Skin of body (tissue), 2 donors: ENCODE data around the gene PSEN1. TPM values are rescaled to one million over a fixed set of nuclear protein-coding genes. Genes with fewer than 3 reads are reported as not detected.

ENCODE experiments used
- DNase-seq: peaks from one replicate; lab custom pipeline; 2025; lab: John Stamatoyannopoulos, UW
- total RNA-seq: library from RNA; depleted of rRNA; stranded (reverse); fragments of >200 nt; gene quantifications from one replicate; pipeline ENCODE4 v1.2.3, GENCODE V29; 2014

Gene PSEN1
- total RNA-seq, 1 donor from 2014 or later: 43.5 TPM

DNA sequence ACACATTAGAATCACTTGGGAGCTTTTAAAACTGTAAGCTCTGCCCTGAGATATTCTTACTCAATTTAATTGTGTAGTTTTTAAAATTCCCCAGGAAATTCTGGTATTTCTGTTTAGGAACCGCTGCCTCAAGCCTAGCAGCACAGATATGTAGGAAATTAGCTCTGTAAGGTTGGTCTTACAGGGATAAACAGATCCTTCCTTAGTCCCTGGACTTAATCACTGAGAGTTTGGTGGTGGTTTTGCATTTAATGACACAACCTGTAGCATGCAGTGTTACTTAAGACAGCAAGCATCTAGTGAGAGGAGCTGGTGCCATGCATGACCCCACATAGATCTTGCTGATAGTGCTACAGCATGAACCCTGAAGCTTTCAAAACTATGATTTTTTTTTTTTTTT is 81.1 kb downstream of the PSEN1 start:
- DNase-seq: no peak

DNA sequence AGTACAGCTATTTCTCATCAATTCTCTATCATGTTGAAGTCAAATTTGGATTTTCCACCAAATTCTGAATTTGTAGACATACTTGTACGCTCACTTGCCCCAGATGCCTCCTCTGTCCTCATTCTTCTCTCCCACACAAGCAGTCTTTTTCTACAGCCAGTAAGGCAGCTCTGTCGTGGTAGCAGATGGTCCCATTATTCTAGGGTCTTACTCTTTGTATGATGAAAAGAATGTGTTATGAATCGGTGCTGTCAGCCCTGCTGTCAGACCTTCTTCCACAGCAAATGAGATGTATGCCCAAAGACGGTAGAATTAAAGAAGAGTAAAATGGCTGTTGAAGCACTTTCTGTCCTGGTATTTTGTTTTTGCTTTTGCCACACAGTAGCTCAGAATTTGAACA is 83.8 kb downstream of the PSEN1 start:
- no peak for DNase-seq

DNA sequence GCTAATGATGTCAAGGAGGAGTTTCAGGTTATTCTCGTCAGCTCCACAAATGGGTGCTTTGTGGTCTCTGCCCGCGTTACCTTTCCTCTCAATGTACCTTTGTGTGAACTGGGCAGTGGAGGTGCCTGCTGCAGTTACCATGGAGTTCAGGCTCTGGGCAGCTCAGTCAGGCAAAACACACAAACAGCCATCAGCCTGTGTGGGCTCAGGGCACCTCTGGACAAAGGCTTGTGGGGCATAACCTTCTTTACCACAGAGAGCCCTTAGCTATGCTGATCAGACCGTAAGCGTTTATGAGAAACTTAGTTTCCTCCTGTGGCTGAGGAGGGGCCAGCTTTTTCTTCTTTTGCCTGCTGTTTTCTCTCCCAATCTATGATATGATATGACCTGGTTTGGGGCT is 84.3 kb downstream of the PSEN1 start:
- DNase-seq: no peak

DNA sequence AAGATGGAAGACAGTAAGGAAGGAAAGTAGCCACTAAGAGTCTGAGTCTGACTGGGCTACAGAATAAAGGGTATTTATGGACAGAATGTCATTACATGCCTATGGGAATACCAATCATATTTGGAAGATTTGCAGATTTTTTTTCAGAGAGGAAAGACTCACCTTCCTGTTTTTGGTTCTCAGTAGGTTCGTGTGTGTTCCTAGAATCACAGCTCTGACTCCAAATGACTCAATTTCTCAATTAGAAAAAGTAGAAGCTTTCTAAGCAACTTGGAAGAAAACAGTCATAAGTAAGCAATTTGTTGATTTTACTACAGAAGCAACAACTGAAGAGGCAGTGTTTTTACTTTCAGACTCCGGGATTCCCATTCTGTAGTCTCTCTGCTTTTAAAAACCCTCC is 85.6 kb downstream of the PSEN1 start:
- DNase-seq: no peak

DNA sequence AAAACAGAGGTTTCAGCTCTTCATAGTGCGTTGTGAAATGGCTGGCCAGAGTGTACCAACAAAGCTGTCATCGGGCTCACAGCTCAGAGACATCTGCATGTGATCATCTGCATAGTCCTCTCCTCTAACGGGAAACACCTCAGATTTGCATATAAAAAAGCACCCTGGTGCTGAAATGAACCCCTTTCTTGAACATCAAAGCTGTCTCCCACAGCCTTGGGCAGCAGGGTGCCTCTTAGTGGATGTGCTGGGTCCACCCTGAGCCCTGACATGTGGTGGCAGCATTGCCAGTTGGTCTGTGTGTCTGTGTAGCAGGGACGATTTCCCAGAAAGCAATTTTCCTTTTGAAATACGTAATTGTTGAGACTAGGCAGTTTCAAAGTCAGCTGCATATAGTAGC is 86.7 kb downstream of the PSEN1 start:
- DNase-seq: peak; percentile 25

DNA sequence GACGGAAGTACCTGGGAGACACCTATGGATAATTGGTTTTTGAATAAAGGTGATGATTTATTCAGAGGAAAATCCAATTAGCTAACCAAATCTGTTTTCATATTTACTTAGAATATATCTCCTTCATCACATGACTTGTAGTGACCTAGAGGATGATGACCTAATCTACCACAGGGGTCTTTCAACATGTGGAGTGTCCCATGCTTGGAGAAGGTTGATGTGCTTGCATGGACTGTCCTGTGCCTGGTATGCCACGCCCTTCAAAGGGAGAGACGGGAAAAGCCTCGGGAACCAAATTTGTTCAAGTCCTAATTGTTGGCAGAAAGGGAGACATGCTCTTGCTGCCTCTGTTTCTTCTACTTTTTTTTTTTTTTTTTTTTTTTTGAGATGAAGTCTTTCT is 89.2 kb downstream of the PSEN1 start:
- DNase-seq: no peak

DNA sequence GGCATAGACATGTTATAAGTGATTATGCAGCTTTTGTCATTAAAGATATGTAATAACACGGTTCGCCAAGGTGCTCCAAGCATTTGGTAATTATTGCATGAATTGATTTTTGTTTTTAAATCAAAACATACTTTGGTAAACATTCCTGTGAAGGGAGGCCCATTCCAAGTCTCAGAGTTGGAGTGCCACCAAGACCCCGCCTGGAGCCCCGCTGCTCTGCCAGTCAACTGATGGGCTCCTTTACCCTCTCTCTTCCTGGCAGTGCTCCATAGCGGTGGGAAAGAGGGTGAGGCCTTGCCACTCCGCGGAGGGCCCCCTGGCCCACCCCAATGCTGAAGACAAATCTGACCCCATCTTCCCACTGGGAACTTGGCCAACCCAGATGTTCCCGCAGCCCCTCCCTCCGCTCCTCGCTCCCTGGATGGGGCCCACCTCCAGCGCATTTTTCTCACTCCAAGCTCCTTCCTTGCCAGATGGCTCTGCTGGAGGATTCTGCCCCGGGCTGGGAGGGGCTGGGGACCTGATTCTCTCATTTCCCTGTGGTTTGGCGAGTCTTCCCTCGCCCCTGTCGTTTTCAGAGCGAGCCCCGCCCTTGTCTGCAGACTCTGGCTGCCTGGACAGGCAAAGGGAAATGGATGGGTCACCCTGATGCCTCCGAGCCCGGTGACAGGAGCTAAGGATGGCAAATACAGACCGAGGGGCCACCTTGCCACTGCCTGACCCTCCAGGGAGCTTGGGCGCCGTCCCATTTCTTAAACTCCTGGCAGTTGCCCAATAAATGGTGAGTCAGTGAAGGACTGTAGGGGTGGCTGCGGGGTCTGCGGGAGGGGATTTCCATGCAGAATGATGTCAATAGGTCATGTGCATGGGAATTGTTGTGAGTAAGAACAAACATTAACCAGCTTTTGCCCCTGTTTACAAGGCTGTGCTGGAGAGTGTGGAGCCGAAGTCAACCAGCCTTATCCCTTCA is 91.8 kb downstream of the PSEN1 start:
- DNase-seq: peak; percentile 26

DNA sequence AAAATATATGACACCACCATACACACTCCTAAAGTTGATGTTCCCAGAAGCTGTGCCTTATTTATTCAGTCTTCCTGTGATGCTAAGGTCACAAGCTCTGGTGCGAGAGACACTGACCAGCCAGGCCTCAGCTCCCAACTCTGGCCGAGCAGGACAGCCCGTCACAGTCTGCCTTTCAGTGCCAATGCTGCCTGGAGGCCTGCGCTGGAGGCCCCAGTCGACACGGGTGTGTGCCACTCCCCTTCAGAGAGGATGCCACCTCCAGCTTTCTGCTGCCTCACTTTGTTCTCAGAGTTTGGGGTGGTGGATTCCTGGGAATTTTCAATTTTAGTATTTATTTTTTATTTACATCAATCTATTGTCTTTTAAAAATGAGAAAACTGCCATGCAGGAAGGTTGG is 93.7 kb downstream of the PSEN1 start:
- DNase-seq: no peak

DNA sequence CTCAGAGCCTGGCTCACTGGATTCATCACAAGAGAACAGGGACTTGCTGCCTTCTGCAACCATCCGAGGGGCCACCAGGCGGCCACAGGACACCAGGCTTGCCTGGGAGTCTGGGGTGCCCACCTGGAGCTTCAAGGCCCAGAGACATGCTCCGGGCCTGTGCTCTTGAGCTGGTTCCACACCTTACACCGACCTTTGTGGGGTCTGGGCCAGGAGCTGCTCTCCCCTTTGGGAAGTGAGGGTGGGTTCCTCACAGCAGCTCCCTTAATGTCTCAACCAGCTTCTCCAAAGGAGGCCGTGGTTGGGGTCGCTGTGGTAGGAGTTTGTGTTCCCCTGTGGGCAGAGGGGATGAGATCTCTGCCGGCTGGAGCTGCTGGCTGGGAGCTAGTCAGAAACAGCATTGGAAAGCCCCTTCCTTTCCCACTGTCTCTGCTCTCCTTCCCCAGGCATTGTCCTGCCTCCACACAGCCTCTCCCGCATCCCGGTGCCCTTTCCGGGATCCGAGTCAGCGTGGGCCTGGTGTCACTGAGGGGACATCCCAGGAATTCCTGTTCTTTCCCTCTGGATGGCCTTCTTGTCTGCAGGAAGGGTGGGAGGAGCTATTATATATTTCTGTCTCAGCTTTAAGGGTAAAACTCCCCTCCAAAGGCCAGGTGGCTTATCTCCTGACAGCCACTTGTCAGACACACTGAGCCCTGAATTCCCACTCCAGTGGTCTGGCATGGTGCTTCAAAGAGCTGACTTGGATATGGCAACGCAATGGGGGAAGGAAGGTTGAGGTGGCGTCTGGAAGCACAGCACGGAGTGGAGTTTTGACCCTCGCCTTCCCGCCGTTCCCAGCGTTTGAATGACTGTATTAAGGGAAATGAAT is 95.9 kb downstream of the PSEN1 start:
- DNase-seq: no peak

DNA sequence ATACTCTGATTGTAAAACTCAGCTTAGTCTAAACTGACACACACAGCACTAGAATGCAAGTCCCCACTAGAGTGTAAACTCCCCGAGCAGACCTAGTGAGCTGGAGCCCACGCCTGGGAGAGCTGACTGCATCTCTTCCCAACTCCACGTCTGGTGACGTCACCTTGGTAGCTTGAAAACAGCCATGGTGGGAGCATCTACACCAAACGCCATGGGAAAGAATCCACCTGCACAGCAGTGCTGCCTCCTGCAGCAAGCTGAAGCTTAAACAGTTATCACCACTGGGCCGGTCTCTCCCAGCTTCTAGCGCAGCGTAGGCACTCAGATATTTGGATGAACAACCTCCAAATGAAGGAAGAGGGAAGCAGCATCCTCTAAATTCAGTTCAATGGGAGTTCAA is 96.7 kb downstream of the PSEN1 start:
- no peak for DNase-seq

DNA sequence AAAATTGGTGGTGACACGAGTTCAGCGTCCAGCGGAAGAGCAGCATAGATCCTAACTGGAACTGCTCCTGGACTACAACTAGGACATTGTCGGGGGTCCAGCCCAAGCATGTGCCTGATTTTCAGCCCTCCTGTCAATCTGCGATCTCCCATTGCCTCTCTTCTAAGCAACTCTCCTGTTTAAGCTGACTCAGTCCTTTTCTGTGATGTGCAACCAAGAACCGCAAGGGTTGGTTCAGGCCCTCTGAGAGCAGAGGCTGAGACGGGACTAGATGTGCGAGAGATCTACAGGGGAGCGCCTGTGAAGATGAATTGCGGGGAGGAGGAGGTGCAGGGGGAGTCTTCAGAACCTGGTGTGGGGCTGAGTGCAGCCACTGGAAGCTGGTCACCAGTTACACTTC is 97.3 kb downstream of the PSEN1 start:
- no peak for DNase-seq

DNA sequence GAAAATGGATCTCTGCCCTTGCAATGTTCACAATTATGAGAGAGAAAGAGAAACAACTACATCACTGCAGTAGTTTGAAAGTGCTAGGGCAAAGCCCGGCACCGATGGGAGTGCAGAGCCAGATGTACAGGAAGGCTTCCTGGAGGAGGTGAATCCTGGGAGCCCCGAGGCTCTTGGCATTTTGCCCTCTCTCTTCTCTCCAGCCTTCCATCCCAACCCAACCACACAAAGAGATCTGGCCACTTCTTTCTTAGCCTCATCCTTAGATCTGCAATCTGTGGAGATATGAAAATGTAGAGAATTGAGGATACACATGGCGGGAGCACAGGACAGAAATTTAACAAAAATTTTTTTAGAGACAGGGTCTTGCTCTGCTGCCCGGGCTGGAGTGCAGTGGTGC is 97.7 kb downstream of the PSEN1 start:
- DNase-seq: no peak

DNA sequence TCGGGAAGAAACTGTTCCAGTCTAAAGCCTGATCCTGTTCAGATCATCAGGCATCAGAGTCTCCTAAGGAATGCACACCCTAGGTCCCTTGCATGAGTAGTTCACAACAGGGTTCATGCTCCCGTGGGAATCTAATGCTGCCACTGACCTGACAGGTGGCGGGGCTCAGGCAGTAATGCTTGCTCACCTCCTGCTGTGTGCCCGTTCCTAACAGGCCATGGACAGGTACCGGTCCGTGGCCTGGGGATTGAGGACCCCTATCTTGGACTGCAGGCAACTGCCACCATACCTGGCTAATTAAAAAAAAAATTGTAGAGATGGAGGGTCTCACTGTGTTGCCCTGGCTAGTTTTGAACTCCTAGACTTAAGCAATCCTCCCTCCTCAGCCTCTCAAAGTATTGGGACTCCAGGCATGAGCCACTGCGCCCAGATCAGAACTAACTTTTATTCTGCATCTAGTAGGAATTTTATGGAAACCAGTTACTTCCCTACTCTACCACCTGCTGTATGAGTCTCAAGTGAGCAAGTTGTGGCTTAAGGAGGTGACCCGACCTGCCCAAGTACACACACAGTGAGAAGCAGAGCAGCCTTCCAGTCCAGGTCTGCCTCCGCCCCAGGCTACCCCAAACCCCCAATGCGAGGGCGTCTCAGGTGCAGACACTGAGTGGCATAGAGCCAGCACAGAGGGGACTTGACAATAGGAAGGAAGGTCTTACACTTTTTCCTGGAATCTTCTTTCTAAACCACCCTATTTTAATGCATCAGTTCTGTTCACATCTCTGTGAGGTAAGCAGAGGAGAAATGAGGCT is 98.5 kb downstream of the PSEN1 start:
- DNase-seq: no peak

DNA sequence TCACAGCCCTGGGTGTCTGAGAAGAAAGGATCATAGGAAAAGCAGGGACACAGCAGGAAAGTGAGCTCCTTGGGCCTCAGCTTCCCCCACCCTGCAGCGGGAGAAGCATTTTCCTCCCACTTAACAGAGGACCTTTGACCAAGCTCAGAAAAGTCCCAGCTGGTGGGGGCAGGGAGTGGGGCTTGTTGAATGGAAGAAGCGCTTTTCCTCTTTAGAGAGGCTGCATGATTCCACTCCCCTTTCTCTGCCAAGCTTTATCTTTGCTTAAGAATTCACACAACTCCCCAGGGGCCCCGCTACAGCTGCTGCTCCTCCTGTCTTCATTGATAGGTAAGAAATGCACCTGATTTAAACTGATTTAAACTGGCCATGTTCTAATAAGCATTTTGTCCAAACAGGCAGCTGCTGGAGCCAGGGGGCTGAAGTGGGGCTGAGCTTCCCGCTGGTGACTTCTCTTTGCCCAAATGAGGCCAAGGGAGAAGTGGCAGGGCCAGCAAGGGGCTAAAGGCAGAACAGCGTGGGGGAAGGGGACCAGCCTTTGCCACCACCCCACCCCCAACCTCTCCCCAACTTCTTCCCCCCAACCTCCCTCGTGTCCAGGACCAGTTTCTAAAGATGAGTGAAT is 99.3 kb downstream of the PSEN1 start:
- no peak for DNase-seq

DNA sequence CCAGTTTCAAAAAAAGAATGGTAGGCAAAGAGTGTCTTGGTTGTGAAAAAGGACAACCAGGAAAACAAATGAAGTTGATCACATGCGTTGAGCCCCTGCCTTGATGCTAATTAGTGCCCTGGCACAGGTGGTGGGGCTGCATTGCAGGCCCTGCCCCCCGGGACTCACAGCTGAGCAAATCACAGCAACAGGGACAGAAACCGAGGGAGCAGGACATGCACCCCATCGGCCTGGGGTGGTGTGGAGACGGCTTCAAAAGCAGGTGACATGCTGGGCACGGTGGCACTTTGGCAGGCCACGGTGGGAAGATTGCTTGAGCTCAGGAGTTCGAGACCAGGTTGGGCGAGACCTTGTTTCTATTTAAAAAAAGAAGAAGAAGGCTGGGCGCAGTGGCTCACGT is 99.8 kb downstream of the PSEN1 start:
- DNase-seq: no peak

DNA sequence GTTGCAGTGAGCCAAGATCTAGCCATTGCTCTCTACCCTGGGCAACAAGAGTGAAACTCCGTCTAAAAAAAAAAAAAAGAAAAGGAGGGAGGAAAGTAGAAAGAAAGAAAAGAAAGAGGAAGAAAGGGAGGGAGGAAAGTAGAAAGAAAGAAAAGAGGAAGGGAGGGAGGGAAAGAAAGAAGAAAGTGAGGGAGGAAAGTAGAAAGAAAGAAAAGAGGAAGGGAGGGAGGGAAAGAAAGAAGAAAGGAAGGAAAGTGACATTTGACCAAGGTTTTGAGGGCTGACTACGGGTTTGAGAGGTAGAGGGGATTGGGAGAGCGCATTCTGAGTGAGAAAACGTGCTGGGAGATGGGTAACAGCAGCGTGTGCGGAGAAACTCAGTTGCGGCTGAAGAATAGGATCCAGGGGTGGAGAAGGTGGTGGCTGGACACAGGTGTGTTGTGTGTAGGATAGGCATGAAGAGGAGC is 100.5 kb downstream of the PSEN1 start:
- DNase-seq: no peak

DNA sequence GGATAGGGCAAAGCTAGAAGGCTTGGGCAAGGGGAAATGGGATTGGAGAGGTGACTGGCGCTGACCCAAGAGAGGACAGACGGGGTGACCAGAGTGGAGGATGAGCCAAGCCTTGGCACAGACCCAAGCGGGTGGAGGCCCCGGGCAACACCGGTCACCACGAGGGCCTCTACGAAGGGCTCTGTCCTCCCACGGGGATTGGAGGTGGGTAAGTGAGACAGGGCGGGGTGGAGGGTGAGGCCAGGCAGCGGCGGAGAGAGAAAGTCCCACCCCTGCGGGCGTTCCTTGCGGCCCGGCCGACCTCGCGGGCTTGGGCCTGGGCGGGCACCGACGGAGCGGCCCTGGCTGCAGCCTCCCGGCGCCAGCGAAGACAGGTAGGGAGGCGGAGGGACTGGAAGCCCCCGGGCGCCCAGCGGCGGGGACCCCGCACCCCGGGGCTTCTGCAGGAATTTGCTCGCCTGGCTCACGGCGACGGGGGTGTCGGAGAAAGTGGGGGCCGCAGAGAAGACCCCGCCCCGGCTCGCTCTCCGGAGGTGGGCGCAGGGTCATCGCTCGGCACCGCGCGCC is 101.0 kb downstream of the PSEN1 start, which contains the start of gene PAPLN:
Gene PAPLN (plus strand): TSS at position 288 of the 567 bp plus-strand sequence. CDS start 2,273 bp downstream, outside the sequence.
- no peak for DNase-seq

DNA sequence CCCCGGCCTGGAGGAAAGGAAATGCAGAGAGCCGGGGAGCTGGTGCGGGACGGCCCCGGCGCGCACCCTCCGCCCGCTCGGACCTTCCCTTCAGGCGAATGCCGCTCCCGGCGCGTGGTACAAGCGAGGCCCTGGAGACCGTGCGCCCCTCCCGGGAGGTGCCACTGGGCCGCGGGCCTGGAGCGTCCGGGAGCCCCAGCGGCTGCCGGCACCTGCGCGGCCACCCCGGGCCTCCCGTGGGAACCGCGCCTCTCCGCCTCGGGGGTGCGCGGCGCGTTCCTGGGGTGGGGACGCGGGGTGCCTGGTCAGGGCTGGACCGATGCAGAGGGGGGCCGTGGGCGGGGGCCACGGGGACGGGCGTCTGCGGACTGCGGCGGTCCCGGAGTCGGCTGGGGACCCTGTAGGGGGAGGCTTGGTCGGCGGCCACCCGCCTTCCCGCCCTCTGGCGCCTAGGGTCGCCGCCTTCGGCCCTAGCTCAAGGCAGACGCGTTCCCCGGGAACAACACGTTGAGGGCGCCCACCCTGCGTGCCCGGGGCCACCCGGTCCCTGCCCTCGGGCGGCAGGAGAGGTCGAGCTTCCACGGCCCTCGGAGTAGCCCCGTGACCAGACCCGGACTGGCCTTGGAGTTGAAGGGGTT is 101.6 kb downstream of the PSEN1 start:
- DNase-seq: no peak

DNA sequence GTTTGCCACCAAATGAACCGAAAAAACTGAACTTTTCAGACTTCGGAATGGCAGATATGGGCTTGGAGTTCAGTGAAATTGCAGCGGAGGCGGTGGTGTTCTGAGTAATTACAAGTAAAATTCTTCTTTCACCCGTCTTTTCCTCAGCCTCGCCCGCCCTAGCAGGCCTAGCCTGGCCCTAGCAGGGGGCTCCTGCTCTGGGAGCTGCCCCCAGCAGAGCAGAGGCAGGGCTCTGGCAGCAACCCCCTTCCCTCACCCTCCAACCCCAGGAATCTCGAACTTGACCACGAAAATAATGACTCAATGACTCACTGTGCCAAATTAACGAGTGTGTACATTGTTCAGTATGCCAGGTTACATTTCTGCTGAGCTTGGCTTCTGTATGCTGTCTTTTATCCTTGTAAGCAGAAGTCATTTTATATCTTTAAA is 102.1 kb downstream of the PSEN1 start:
- peak; percentile 12 for DNase-seq

DNA sequence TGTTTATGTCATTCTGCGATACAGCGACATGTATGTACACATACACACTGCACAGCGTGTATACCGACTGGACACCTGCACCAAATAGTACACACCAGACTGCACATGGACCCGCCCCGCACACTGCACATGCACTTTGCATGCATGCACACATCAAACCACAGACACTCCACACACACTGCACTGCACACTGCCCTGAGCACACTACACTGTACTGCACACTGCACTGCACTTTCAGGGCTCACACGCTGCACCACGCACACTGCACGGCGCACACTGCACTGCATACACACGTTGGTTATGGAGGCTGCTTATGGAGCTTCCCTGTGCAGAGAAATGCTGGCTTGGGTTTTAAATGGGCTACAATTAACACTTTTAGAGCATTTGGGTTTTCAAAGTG is 102.6 kb downstream of the PSEN1 start:
- DNase-seq: no peak
